GM12878 (cell line): ENCODE measurements around the gene EIF2B1. TPM values are rescaled to one million over a fixed set of nuclear protein-coding genes. Genes with fewer than 3 reads are reported as not detected.

Experiments
- ATAC-seq: fragments of 200-7000 bp; cut with Tn5 transposase; 3 replicates; pipeline ENCODE4 v1.9.1; 2020; ENCODE audit warnings: mild to moderate bottlenecking, moderate library complexity
- BruUV-seq: library from RNA; stranded (reverse); fragments of 400-500 nt; replicated peaks from 2 replicates; lab custom pipeline; 2021; lab: Mats Ljungman, UMichigan
- CTCF ChIA-PET: fragments of 300-600 bp; sonication (Branson Sonifier 250); formaldehyde crosslinking; extraction: SDS; loops from one replicate; lab custom pipeline; 2021; ENCODE audit warnings: inconsistent platforms; lab: Yijun Ruan, JAX
- POLR2A ChIA-PET: fragments of 350-600 bp; formaldehyde crosslinking; extraction: SDS; loops from one replicate; lab custom pipeline; 2021; ENCODE audit warnings: inconsistent platforms; lab: Charles Lee
- RAD21 ChIA-PET: fragments of 300-600 bp; sonication (Branson Sonifier 250); formaldehyde crosslinking; loops from one replicate; lab custom pipeline; 2023; ENCODE audit warnings: antibody characterized with exemption; ENCODE audit not compliant: unreplicated experiment; lab: Charles Lee
- SMC1A ChIA-PET: fragments of 300-600 bp; sonication (Branson Sonifier 250); formaldehyde crosslinking; loops from one replicate; lab custom pipeline; 2023; ENCODE audit not compliant: unreplicated experiment, uncharacterized antibody; lab: Charles Lee
- DNase-seq: peaks from one replicate; pipeline ENCODE4 v3.0.0-alpha.2; 2011; ENCODE audit warnings: low read depth, low spot score
- FAIRE-seq: peaks from 3 replicates; lab custom pipeline; 2011; peaks lifted over from hg19 to GRCh38; lab: Jason Lieb, UNC
- H2AFZ ChIP-seq: 2 replicates; pipeline ENCODE4 v1.6.0; 2011; ENCODE audit warnings: low read depth, low read length, control low read depth; ENCODE audit not compliant: control insufficient read depth
- H3K27ac ChIP-seq: 2 replicates; pipeline ENCODE4 v1.5.1; 2011; ENCODE audit warnings: control low read depth; ENCODE audit not compliant: control insufficient read depth, insufficient read depth
- H3K27me3 ChIP-seq, 2 experiments: replicated peaks in 1 of 2; 2 replicates each; pipeline versions ENCODE4 v1.6.0 to v1.6.1; 2011; ENCODE audit warnings: low read length in 1 of 2; ENCODE audit not compliant: control insufficient read depth in 2 of 2, insufficient read depth in 2 of 2
- H3K36me3 ChIP-seq, 2 experiments: 2 replicates each; pipeline ENCODE4 v1.5.1; 2011; ENCODE audit warnings: low read length in 1 of 2; ENCODE audit not compliant: control insufficient read depth in 2 of 2, insufficient read depth in 2 of 2
- H3K4me1 ChIP-seq: 2 replicates; pipeline ENCODE4 v1.6.1; 2011; ENCODE audit warnings: mild to moderate bottlenecking, low read length, moderate library complexity, mixed read lengths; ENCODE audit not compliant: control insufficient read depth, insufficient read depth
- H3K4me2 ChIP-seq: 2 replicates; pipeline ENCODE4 v1.6.0; 2011; ENCODE audit warnings: control low read depth; ENCODE audit not compliant: control insufficient read depth, insufficient read depth
- H3K4me3 ChIP-seq: fragments of 200-600 bp; sonication (generic); 2 replicates; pipeline ENCODE4 v1.5.1; 2016
- H3K79me2 ChIP-seq: 2 replicates; pipeline ENCODE4 v1.6.0; 2011; ENCODE audit warnings: low read length; ENCODE audit not compliant: control insufficient read depth, insufficient read depth
- H3K9ac ChIP-seq: 2 replicates; pipeline ENCODE4 v1.8.0; 2011; ENCODE audit warnings: low read length, control low read depth, mixed read lengths; ENCODE audit not compliant: control insufficient read depth, insufficient read depth
- H3K9me3 ChIP-seq: replicated peaks from 3 replicates; pipeline ENCODE4 v1.5.1; 2011; ENCODE audit warnings: mild to moderate bottlenecking, low read length; ENCODE audit not compliant: control insufficient read depth, insufficient read depth
- H4K20me1 ChIP-seq: 2 replicates; pipeline ENCODE4 v1.6.0; 2011; ENCODE audit not compliant: control insufficient read depth, insufficient read depth
- BHLHE40 ChIP-seq, 2 experiments: fragments of 450-650 bp in 1 of 2; IDR thresholded peaks; 2 replicates each; pipeline ENCODE4 v1.6.1; 2011 to 2017; ENCODE audit warnings: low read depth in 2 of 2, borderline replicate concordance in 1 of 2, improper control_type of control experiment in 1 of 2, low read length in 1 of 2, mild to moderate bottlenecking in 1 of 2
- CBX3 ChIP-seq: fragments of 200-600 bp; sonication (generic); IDR thresholded peaks from 2 replicates; pipeline ENCODE4 v1.6.1; 2016; ENCODE audit warnings: low read depth, borderline replicate concordance
- CEBPB ChIP-seq, 2 experiments: fragments of 150-350 bp in 1 of 2; IDR thresholded peaks; 2 replicates each; pipeline ENCODE4 v1.6.1; 2012 to 2014; ENCODE audit warnings: low read depth in 2 of 2, low read length in 2 of 2, borderline replicate concordance in 1 of 2, inconsistent platforms in 1 of 2
- ETV6 ChIP-seq, 2 experiments: fragments of 450-650 bp in 1 of 2; IDR thresholded peaks in 1 of 2; conservative IDR thresholded peaks in 1 of 2; 2 replicates each; pipeline ENCODE4 v1.6.1; 2014; ENCODE audit warnings: antibody characterized with exemption in 1 of 2, borderline replicate concordance in 1 of 2, low read depth in 1 of 2, mild to moderate bottlenecking in 1 of 2, moderate library complexity in 1 of 2
- MEF2A ChIP-seq: IDR thresholded peaks from 2 replicates; pipeline ENCODE4 v1.6.1; 2011; ENCODE audit warnings: low read depth, mild to moderate bottlenecking, low read length, moderate library complexity; ENCODE audit not compliant: insufficient read depth
- NBN ChIP-seq: fragments of 450-650 bp; IDR thresholded peaks from 2 replicates; pipeline ENCODE4 v1.6.1; 2016
- NR2F1 ChIP-seq: fragments of 450-650 bp; conservative IDR thresholded peaks from 2 replicates; pipeline ENCODE4 v1.6.1; 2017; ENCODE audit warnings: mild to moderate bottlenecking
- PAX8 ChIP-seq: fragments of 450-650 bp; IDR thresholded peaks from 2 replicates; pipeline ENCODE4 v1.6.1; 2017; ENCODE audit warnings: mild to moderate bottlenecking, moderate library complexity
- RAD21 ChIP-seq: IDR thresholded peaks from 2 replicates; pipeline ENCODE4 v1.6.1; 2011; ENCODE audit warnings: mild to moderate bottlenecking, low read depth, low read length, moderate library complexity; ENCODE audit not compliant: insufficient read depth
- RAD51 ChIP-seq: fragments of 450-650 bp; IDR thresholded peaks from 2 replicates; pipeline ENCODE4 v1.6.1; 2016; ENCODE audit warnings: moderate library complexity, mild to moderate bottlenecking, inconsistent platforms
- SPI1 ChIP-seq: IDR thresholded peaks from 2 replicates; pipeline ENCODE4 v1.6.1; 2011; ENCODE audit warnings: low read depth, mild to moderate bottlenecking, low read length, moderate library complexity, borderline replicate concordance; ENCODE audit not compliant: insufficient read depth
- SRF ChIP-seq, 2 experiments: IDR thresholded peaks; 2 replicates each; pipeline ENCODE4 v1.6.1; 2011; ENCODE audit warnings: low read depth in 2 of 2, low read length in 2 of 2, mild to moderate bottlenecking in 1 of 2, moderate library complexity in 1 of 2
- TARDBP ChIP-seq: IDR thresholded peaks from 2 replicates; pipeline ENCODE4 v1.6.1; 2016; ENCODE audit warnings: borderline replicate concordance
- WRNIP1 ChIP-seq: IDR thresholded peaks from 2 replicates; pipeline ENCODE4 v1.6.1; 2011; ENCODE audit warnings: low read depth, low read length, improper control_type of control experiment, borderline replicate concordance
- WGBS: methylation state at CpG from one replicate; pipeline ENCODE4 v1.1.6; 2016; ENCODE audit warnings: low lambda C conversion rate; ENCODE audit not compliant: insufficient replicate concordance, insufficient coverage; ENCODE audit errors: missing lambda C conversion rate; 5-methylcytosine and 5-hydroxymethylcytosine counted together
- in situ Hi-C: fragments of 300-500 bp; cut with MboI; formaldehyde crosslinking; loops from 9 replicates; pipeline ENCODE4 v1.14.3; 2018; ENCODE audit warnings: mixed read lengths
- intact Hi-C: fragments of 100-400 bp; cut with micrococcal nuclease; formaldehyde crosslinking; loops from one replicate; pipeline ENCODE4 v1.14.2; 2022; ENCODE audit not compliant: unreplicated experiment
- polyA plus RNA-seq, 11 experiments: library from polyadenylated mRNA; depleted of rRNA in 4 of 11; unstranded in 6 of 11; stranded (reverse) in 5 of 11; fragments of >200 nt; fragmentation: Nextera tagmentation in 4 of 11; fragmentation: Illumina TruSeq in 1 of 11; extraction: Ambion mirVana in 4 of 11; extraction: Trizol in 1 of 11; gene quantifications; 1 replicate in 1 of 11; 2 replicates in 10 of 11; pipeline versions ENCODE4 v1.2.1 to v1.2.3, GENCODE V29; 2011 to 2016; ENCODE audit warnings: inconsistent platforms in 2 of 11, missing spikeins in 2 of 11, low read depth in 1 of 11
- total RNA-seq, 4 experiments: library from RNA; depleted of rRNA in 3 of 4; stranded (reverse); fragments of >200 nt in 3 of 4; fragmentation: Illumina TruSeq in 1 of 4; extraction: Trizol in 1 of 4; gene quantifications; 2 replicates each; pipeline versions ENCODE4 v1.2.1 to v1.2.3, GENCODE V29; 2013 to 2021
- TF ChIP-seq, protein P1 (sequence below): IDR thresholded peaks from 2 replicates; pipeline ENCODE4 v1.6.1; 2011; ENCODE audit warnings: borderline replicate concordance, low read depth, mild to moderate bottlenecking, moderate library complexity, mixed read lengths, low read length; ENCODE audit not compliant: insufficient read depth; ENCODE audit errors: extremely low read length
- TF ChIP-seq, protein P2 (sequence below): IDR thresholded peaks from 2 replicates; pipeline ENCODE4 v1.6.1; 2012; ENCODE audit warnings: low read depth, low read length, improper control_type of control experiment
- TF ChIP-seq, protein P3 (sequence below): IDR thresholded peaks from 2 replicates; pipeline ENCODE4 v1.6.1; 2012; ENCODE audit warnings: improper control_type of control experiment, low read depth, low read length; ENCODE audit not compliant: insufficient replicate concordance

Gene EIF2B1
- total and polyA plus RNA-seq, 10 of the 15 experiments (the other 5 are each of a cell fraction or from before 2014, with no cell fraction given), result 17.6 to 131 (median 49.1) TPM

DNA sequence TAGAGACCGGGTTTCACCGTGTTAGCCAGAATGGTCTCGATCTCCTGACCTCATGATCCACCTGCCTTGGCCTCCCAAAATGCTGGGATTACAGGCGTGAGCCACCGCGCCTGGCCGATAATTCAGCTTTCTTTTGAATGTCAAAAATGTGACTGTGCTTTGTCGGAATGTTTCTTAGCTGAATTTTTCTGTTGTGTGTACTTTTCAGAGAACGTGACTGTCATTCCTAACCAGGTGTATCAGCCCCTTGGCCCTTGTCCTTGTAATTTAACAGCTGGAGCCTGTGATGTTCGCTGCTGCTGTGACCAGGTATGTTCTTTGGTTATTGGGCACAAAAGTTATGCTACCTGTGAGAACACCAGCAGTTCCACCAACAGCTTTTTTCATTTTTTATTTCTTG, 45.5 kb upstream of the EIF2B1 start:
- no TSS peak for BruUV-seq
- over 99% methylated on average over 10 of the region's 10 CpGs for WGBS
- H3K9ac ChIP-seq, result no peak overlapping the region
- intact Hi-C loops (no loop called here), in situ Hi-C loops (no loop called here)
- H3K4me3 ChIP-seq, result no peak overlapping the region
- ChIA-PET CTCF (interaction anchor here (1.0 kb wide), 1 partner anchor 15 kb away, joined by 3 read pairs; no protein-coding TSS in a partner anchor), POLR2A (interaction anchor here (0.6 to 1.4 kb wide), 2 partner anchors 22 to 713 kb away, joined by 3 read pairs; partner anchors contain the start of gene ABCB9), SMC1A (interaction anchor here (1.2 to 1.3 kb wide), 2 partner anchors 8 to 36 kb away, joined by 3 read pairs; no protein-coding TSS in a partner anchor), RAD21 (interaction anchor here (1.2 kb wide), 1 partner anchor 24 kb away, joined by 3 read pairs; no protein-coding TSS in a partner anchor)
- DNase-seq (no peak), ATAC-seq (no peak), FAIRE-seq (no peak)
- H3K27me3 ChIP-seq, result no peaks in the 10 kb centered on the region
- no peaks in the 10 kb centered on the region for H3K79me2 ChIP-seq
- no peaks in the 10 kb centered on the region for H3K36me3 ChIP-seq
- H2AFZ ChIP-seq, result no peak overlapping the region
- no peak overlapping the region for H3K27ac ChIP-seq
- no peaks in the 10 kb centered on the region for H4K20me1 ChIP-seq
- no peak overlapping the region for H3K4me2 ChIP-seq
- H3K4me1 ChIP-seq, result peaks cover 13% of the 10 kb centered on the region
- no peaks in the 10 kb centered on the region for H3K9me3 ChIP-seq
- TF ChIP-seq, protein P1, sequence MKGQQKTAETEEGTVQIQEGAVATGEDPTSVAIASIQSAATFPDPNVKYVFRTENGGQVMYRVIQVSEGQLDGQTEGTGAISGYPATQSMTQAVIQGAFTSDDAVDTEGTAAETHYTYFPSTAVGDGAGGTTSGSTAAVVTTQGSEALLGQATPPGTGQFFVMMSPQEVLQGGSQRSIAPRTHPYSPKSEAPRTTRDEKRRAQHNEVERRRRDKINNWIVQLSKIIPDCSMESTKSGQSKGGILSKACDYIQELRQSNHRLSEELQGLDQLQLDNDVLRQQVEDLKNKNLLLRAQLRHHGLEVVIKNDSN, result no peak
- TF ChIP-seq BHLHE40 (IDR thresholded peaks at IDR 0.05; ENCODE audit: borderline replicate concordance in 1 of 2, low read depth in 2 of 2, low read length in 1 of 2), result no peak
- TF ChIP-seq NBN, result no peak
- TF ChIP-seq RAD21, result no peak
- TF ChIP-seq PAX8, result no peak
- TF ChIP-seq, protein P2, sequence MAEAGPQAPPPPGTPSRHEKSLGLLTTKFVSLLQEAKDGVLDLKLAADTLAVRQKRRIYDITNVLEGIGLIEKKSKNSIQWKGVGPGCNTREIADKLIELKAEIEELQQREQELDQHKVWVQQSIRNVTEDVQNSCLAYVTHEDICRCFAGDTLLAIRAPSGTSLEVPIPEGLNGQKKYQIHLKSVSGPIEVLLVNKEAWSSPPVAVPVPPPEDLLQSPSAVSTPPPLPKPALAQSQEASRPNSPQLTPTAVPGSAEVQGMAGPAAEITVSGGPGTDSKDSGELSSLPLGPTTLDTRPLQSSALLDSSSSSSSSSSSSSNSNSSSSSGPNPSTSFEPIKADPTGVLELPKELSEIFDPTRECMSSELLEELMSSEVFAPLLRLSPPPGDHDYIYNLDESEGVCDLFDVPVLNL, result no peak
- TF ChIP-seq CEBPB (IDR thresholded peaks at IDR 0.05; ENCODE audit: borderline replicate concordance in 1 of 2, low read depth in 2 of 2, low read length in 2 of 2), result no peak
- TF ChIP-seq WRNIP1, result no peak
- no peak for TF ChIP-seq SPI1
- TF ChIP-seq, protein P3, sequence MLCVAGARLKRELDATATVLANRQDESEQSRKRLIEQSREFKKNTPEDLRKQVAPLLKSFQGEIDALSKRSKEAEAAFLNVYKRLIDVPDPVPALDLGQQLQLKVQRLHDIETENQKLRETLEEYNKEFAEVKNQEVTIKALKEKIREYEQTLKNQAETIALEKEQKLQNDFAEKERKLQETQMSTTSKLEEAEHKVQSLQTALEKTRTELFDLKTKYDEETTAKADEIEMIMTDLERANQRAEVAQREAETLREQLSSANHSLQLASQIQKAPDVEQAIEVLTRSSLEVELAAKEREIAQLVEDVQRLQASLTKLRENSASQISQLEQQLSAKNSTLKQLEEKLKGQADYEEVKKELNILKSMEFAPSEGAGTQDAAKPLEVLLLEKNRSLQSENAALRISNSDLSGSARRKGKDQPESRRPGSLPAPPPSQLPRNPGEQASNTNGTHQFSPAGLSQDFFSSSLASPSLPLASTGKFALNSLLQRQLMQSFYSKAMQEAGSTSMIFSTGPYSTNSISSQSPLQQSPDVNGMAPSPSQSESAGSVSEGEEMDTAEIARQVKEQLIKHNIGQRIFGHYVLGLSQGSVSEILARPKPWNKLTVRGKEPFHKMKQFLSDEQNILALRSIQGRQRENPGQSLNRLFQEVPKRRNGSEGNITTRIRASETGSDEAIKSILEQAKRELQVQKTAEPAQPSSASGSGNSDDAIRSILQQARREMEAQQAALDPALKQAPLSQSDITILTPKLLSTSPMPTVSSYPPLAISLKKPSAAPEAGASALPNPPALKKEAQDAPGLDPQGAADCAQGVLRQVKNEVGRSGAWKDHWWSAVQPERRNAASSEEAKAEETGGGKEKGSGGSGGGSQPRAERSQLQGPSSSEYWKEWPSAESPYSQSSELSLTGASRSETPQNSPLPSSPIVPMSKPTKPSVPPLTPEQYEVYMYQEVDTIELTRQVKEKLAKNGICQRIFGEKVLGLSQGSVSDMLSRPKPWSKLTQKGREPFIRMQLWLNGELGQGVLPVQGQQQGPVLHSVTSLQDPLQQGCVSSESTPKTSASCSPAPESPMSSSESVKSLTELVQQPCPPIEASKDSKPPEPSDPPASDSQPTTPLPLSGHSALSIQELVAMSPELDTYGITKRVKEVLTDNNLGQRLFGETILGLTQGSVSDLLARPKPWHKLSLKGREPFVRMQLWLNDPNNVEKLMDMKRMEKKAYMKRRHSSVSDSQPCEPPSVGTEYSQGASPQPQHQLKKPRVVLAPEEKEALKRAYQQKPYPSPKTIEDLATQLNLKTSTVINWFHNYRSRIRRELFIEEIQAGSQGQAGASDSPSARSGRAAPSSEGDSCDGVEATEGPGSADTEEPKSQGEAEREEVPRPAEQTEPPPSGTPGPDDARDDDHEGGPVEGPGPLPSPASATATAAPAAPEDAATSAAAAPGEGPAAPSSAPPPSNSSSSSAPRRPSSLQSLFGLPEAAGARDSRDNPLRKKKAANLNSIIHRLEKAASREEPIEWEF, result no peak
- TF ChIP-seq RAD51, result no peak
- no peak for TF ChIP-seq NR2F1
- no peak for TF ChIP-seq SRF (IDR thresholded peaks at IDR 0.05; ENCODE audit: low read depth in 2 of 2, low read length in 2 of 2)
- no peak for TF ChIP-seq CBX3
- TF ChIP-seq MEF2A, result no peak
- no peak for TF ChIP-seq ETV6 (conservative IDR thresholded peaks at IDR 0.05 in 1 of 2, IDR thresholded peaks at IDR 0.05 in 1 of 2; ENCODE audit: borderline replicate concordance in 1 of 2, low read depth in 1 of 2)
- TF ChIP-seq TARDBP, result no peak
